Skeletal muscle satellite cell (primary cell): Measurements from ENCODE around the gene TRMT10B. TPM values are rescaled to one million over a fixed set of nuclear protein-coding genes. Genes with fewer than 3 reads are reported as not detected.

Experiments used
- H3K27me3 ChIP-seq: 2 replicates; pipeline ENCODE4 v1.7.0; 2013; ENCODE audit warnings: low read length; ENCODE audit not compliant: control insufficient read depth, insufficient read depth
- H3K36me3 ChIP-seq: 2 replicates; pipeline ENCODE4 v1.7.0; 2013; ENCODE audit warnings: mild to moderate bottlenecking, control low read depth, low read length; ENCODE audit not compliant: insufficient read depth
- H3K4me1 ChIP-seq: 2 replicates; pipeline ENCODE4 v1.7.0; 2013; ENCODE audit warnings: low read length; ENCODE audit not compliant: control insufficient read depth, insufficient read depth
- H3K4me2 ChIP-seq: 2 replicates; pipeline ENCODE4 v1.7.0; 2013; ENCODE audit warnings: mild to moderate bottlenecking, low read length
- H3K4me3 ChIP-seq: 2 replicates; pipeline ENCODE4 v1.7.0; 2013; ENCODE audit warnings: low read length
- H3K9ac ChIP-seq: 2 replicates; pipeline ENCODE4 v1.7.0; 2013; ENCODE audit warnings: mild to moderate bottlenecking, low read depth, low read length, moderate library complexity
- H3K9me3 ChIP-seq: replicated peaks from 2 replicates; pipeline ENCODE4 v1.7.0; 2013; ENCODE audit warnings: mild to moderate bottlenecking, control low read depth, low read length
- total RNA-seq: library from RNA; depleted of rRNA; stranded (reverse); fragments of >200 nt; gene quantifications from 2 replicates; pipeline ENCODE4 v1.2.3, GENCODE V29; 2012; rRNA removed

The TRMT10B gene
- 0.66 and 1.8 TPM in 2 replicates for total RNA-seq

- Histone ChIP-seq H3K4me2 (peak within 1 kb of the TSS; percentile 90), H3K9ac (peak within 1 kb of the TSS; percentile 87), H3K9me3 (no peaks in the 10 kb centered on the region), H3K4me1 (peaks cover 6% of the 10 kb centered on the region), H3K4me3 (peak within 1 kb of the TSS; percentile 89), H3K27me3 (peaks cover 8% of the 10 kb centered on the region), H3K36me3 (no peaks in the 10 kb centered on the region)
Observed at GRCh38 chr9:37753489-37754190, at the start of gene TRMT10B. TSS of gene TRMT10B (plus strand) at chr9:37753805. CDS start at chr9:37761932, 8,127 bp downstream.

- H3K4me1 ChIP-seq: no peaks in the 10 kb centered on the region
- H3K4me3 ChIP-seq: no peak overlapping the region
- no peaks in the 10 kb centered on the region for H3K9me3 ChIP-seq
- no peak overlapping the region for H3K4me2 ChIP-seq
- no peaks in the 10 kb centered on the region for H3K36me3 ChIP-seq
- peaks cover 20% of the 10 kb centered on the region for H3K27me3 ChIP-seq
- H3K9ac ChIP-seq: no peak overlapping the region
Observed at GRCh38 chr9:37705787-37706186, 47.8 kb upstream of the TRMT10B start.

DNA sequence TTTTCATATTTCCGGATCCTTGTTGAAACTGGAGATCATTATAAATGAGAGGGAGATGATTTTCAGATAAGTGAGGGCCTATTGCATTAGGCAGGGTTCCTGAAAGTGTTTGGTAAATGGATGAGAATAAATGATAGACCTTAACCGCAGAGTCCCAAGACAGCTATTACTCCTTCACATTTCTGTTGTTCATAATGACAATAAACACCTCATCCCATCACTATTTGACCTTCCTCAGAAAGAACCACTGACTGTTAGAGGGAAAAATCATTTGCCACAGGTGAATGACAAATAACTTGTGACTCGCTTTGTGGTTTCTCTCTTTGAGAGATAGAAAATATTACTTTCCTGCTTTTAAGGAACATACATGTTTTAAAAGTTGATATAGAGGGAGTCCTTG lies 47.3 kb upstream of the TRMT10B start:
- no peak overlapping the region for H3K9ac ChIP-seq
- no peaks in the 10 kb centered on the region for H3K9me3 ChIP-seq
- H3K27me3 ChIP-seq: peaks cover 22% of the 10 kb centered on the region
- no peak overlapping the region for H3K4me2 ChIP-seq
- no peaks in the 10 kb centered on the region for H3K36me3 ChIP-seq
- H3K4me3 ChIP-seq: no peak overlapping the region
- no peaks in the 10 kb centered on the region for H3K4me1 ChIP-seq

DNA sequence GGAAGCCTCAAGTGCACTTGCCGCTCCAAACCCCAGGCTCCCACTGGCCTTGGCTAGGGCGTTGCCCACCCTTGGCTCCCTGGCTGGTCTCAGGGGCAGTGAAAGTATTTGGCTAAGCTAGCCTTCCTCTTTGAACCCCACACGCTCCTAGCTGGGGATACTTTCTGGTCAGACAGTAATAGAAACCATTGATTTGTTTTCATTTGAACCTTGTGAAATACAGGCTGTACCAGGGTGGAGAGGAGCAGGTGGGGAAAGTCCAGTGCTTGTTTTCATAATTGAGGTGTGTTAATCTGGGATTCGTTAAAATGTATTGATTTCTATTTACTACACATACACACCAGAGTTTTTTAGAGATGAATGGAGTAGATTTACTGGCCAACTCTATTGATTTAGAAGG lies 45.9 kb upstream of the TRMT10B start:
- Histone ChIP-seq H3K9ac (no peak overlapping the region), H3K4me1 (no peaks in the 10 kb centered on the region), H3K4me2 (no peak overlapping the region), H3K27me3 (peaks cover 24% of the 10 kb centered on the region), H3K4me3 (no peak overlapping the region), H3K9me3 (no peaks in the 10 kb centered on the region), H3K36me3 (no peaks in the 10 kb centered on the region)

GRCh38 chr9:37710046-37710445 lies 43.6 kb upstream of the TRMT10B start:
- Histone ChIP-seq H3K4me2 (no peak overlapping the region), H3K27me3 (peaks cover 21% of the 10 kb centered on the region), H3K36me3 (no peaks in the 10 kb centered on the region), H3K9me3 (no peaks in the 10 kb centered on the region), H3K9ac (no peak overlapping the region), H3K4me3 (no peak overlapping the region), H3K4me1 (no peaks in the 10 kb centered on the region)

GRCh38 chr9:37715260-37715659 lies 38.3 kb upstream of the TRMT10B start:
- H3K27me3 ChIP-seq: peaks cover 32% of the 10 kb centered on the region
- no peak overlapping the region for H3K9ac ChIP-seq
- no peak overlapping the region for H3K4me3 ChIP-seq
- no peak overlapping the region for H3K4me2 ChIP-seq
- no peaks in the 10 kb centered on the region for H3K4me1 ChIP-seq
- no peaks in the 10 kb centered on the region for H3K36me3 ChIP-seq
- no peaks in the 10 kb centered on the region for H3K9me3 ChIP-seq

DNA sequence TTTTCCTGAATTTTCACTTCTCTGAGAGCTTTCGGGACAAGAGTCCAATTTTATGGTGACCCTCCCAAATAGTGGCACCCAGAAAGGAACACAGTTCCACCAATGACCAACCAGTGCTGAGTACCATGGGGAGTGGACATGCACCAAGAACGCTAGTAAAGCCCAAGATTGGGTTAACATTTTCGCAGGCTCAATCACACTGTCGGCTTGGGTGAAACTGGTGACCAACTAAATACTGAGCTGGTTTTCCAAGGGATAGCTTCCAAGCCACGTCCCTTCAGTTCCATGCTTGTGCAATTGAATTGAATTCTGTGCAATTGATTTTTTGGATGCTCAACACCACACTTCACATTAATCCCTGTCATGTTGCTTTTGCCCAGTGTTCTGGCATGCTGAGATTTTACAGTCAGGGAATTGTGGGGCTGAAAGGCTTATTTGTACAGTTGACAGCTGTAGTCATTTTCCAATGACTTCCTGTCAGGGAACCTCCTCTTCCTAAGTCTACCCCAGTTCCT lies 37.6 kb upstream of the TRMT10B start:
- no peaks in the 10 kb centered on the region for H3K4me1 ChIP-seq
- H3K27me3 ChIP-seq: peaks cover 31% of the 10 kb centered on the region
- no peaks in the 10 kb centered on the region for H3K36me3 ChIP-seq
- no peaks in the 10 kb centered on the region for H3K9me3 ChIP-seq
- H3K4me3 ChIP-seq: no peak overlapping the region
- no peak overlapping the region for H3K9ac ChIP-seq
- H3K4me2 ChIP-seq: no peak overlapping the region

- no peaks in the 10 kb centered on the region for H3K9me3 ChIP-seq
Observed at GRCh38 chr9:37719526-37719925, 34.1 kb upstream of the TRMT10B start.

GRCh38 chr9:37727013-37727412 lies 26.6 kb upstream of the TRMT10B start:
- H3K4me3 ChIP-seq: no peak overlapping the region
- no peak overlapping the region for H3K9ac ChIP-seq
- peaks cover 21% of the 10 kb centered on the region for H3K27me3 ChIP-seq
- H3K36me3 ChIP-seq: no peaks in the 10 kb centered on the region
- no peak overlapping the region for H3K4me2 ChIP-seq
- no peaks in the 10 kb centered on the region for H3K9me3 ChIP-seq
- H3K4me1 ChIP-seq: peaks cover 3% of the 10 kb centered on the region

More at GRCh38 chr9:37719526-37719925, 34.1 kb upstream of the TRMT10B start:
- Histone ChIP-seq H3K4me1 (no peaks in the 10 kb centered on the region), H3K27me3 (peaks cover 34% of the 10 kb centered on the region), H3K9ac (no peak overlapping the region), H3K36me3 (no peaks in the 10 kb centered on the region), H3K4me2 (no peak overlapping the region), H3K4me3 (no peak overlapping the region)

- Histone ChIP-seq H3K9me3 (no peaks in the 10 kb centered on the region), H3K27me3 (peaks cover 36% of the 10 kb centered on the region), H3K36me3 (no peaks in the 10 kb centered on the region), H3K4me1 (peaks cover 3% of the 10 kb centered on the region), H3K9ac (no peak overlapping the region), H3K4me2 (no peak overlapping the region), H3K4me3 (no peak overlapping the region)
Observed at GRCh38 chr9:37729499-37729898, 24.1 kb upstream of the TRMT10B start.

- H3K9me3 ChIP-seq: no peaks in the 10 kb centered on the region
- no peak overlapping the region for H3K4me3 ChIP-seq
- peaks cover 3% of the 10 kb centered on the region for H3K4me1 ChIP-seq
- H3K4me2 ChIP-seq: no peak overlapping the region
- H3K9ac ChIP-seq: no peak overlapping the region
- peaks cover 40% of the 10 kb centered on the region for H3K27me3 ChIP-seq
- no peaks in the 10 kb centered on the region for H3K36me3 ChIP-seq
Observed at GRCh38 chr9:37730256-37730655, 23.3 kb upstream of the TRMT10B start.

DNA sequence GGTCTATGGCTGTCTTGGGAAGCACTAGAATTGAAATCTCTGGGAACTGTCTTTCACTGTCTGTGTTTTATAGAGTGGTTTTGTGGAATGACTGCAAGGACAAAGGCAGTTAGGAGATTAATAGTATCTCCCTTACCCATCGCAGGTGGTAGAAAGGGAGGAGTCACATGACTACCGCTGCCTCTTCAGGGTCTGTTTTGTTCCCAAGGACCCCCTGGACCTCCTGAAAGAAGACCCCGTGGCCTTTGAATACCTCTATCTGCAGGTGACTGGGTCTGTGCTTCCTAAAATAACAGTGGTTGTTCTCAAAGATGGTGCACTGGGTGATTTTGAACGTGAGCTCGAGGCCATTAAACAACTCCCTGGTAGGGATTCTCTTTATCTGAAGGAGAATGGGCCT lies 22.8 kb upstream of the TRMT10B start:
- Histone ChIP-seq H3K9me3 (no peaks in the 10 kb centered on the region), H3K4me1 (peaks cover 3% of the 10 kb centered on the region), H3K36me3 (no peaks in the 10 kb centered on the region), H3K4me2 (no peak overlapping the region), H3K4me3 (no peak overlapping the region), H3K9ac (no peak overlapping the region), H3K27me3 (peaks cover 46% of the 10 kb centered on the region)
